DND-41 (cell line): ENCODE measurements around the gene OLR1.
"Not testable (repeated sequence)": the region's sequence is repeated elsewhere in the genome, so short reads cannot be mapped to it uniquely, and the experiment has no call there.

ENCODE experiments used
- ATAC-seq: fragments of 200-7000 bp; cut with Tn5 transposase; 3 replicates; pipeline ENCODE4 v1.9.1; 2021; ENCODE audit warnings: low read depth; ENCODE audit not compliant: insufficient read depth
- DNase-seq: peaks from one replicate; pipeline ENCODE4 v3.0.0-alpha.2; 2020
- H2AFZ ChIP-seq: 2 replicates; pipeline ENCODE4 v1.6.0; 2012; ENCODE audit warnings: low read depth, low read length
- H3K27ac ChIP-seq: 2 replicates; pipeline ENCODE4 v1.5.1; 2012; ENCODE audit warnings: low read length, inconsistent platforms
- H3K27me3 ChIP-seq: fragments of 200-600 bp; sonication (generic); 2 replicates; pipeline ENCODE4 v1.6.0; 2012; ENCODE audit warnings: low read length, mild to moderate bottlenecking, inconsistent platforms; ENCODE audit not compliant: insufficient read depth, poor library complexity
- H3K36me3 ChIP-seq: 2 replicates; pipeline ENCODE4 v1.5.1; 2012; ENCODE audit warnings: low read length, inconsistent platforms; ENCODE audit not compliant: insufficient read depth
- H3K4me1 ChIP-seq: 2 replicates; pipeline ENCODE4 v1.5.1; 2012; ENCODE audit warnings: mild to moderate bottlenecking, low read length; ENCODE audit not compliant: insufficient read depth
- H3K4me2 ChIP-seq: 2 replicates; pipeline ENCODE4 v1.6.0; 2012; ENCODE audit warnings: mild to moderate bottlenecking, moderate library complexity, low read length, inconsistent platforms; ENCODE audit not compliant: insufficient read depth
- H3K4me3 ChIP-seq, 2 experiments: fragments of 200-600 bp in 1 of 2; shearing (Covaris generic) in 1 of 2; 2 replicates each; pipeline ENCODE4 v1.5.1; 2012 to 2016; ENCODE audit warnings: inconsistent platforms in 2 of 2, low read length in 2 of 2, mild to moderate bottlenecking in 2 of 2, low read depth in 1 of 2, moderate library complexity in 1 of 2
- H3K79me2 ChIP-seq: 2 replicates; pipeline ENCODE4 v1.6.0; 2012; ENCODE audit warnings: low read length, inconsistent platforms; ENCODE audit not compliant: insufficient read depth
- H3K9ac ChIP-seq: 2 replicates; pipeline ENCODE4 v1.6.0; 2012; ENCODE audit warnings: low read depth, mild to moderate bottlenecking, inconsistent platforms, low read length, moderate library complexity
- H3K9me3 ChIP-seq: 2 replicates; pipeline ENCODE4 v1.5.1; 2012; ENCODE audit warnings: low read length, moderate library complexity, mild to moderate bottlenecking, inconsistent platforms; ENCODE audit not compliant: insufficient read depth, severe bottlenecking
- H4K20me1 ChIP-seq: 2 replicates; pipeline ENCODE4 v1.6.0; 2012; ENCODE audit warnings: low read length; ENCODE audit not compliant: insufficient read depth
- CTCF ChIP-seq: IDR thresholded peaks from 2 replicates; pipeline ENCODE4 v1.5.1; 2012; ENCODE audit warnings: borderline replicate concordance, low read length, moderate library complexity, mild to moderate bottlenecking; ENCODE audit not compliant: poor library complexity, severe bottlenecking; ENCODE audit errors: extremely low read depth
- EZH2 ChIP-seq: IDR thresholded peaks from 3 replicates; pipeline ENCODE4 v1.6.1; 2012; ENCODE audit warnings: borderline replicate concordance, low read depth, mild to moderate bottlenecking, moderate library complexity, low read length, inconsistent platforms; ENCODE audit not compliant: severe bottlenecking

Gene OLR1

GRCh38 chr12:10211101-10211939, 39.4 kb upstream of the OLR1 start:
- TF ChIP-seq CTCF (no peak), EZH2 (no peak)
- no peak overlapping the region for H2AFZ ChIP-seq
- H3K4me3 ChIP-seq: no peak overlapping the region
- no peak overlapping the region for H3K9ac ChIP-seq
- H3K79me2 ChIP-seq: no peaks in the 10 kb centered on the region
- no peak for ATAC-seq
- no peaks in the 10 kb centered on the region for H3K36me3 ChIP-seq
- no peaks in the 10 kb centered on the region for H3K9me3 ChIP-seq
- no peaks in the 10 kb centered on the region for H4K20me1 ChIP-seq
- peaks cover 10% of the 10 kb centered on the region for H3K27me3 ChIP-seq
- peaks cover 38% of the 10 kb centered on the region for H3K4me1 ChIP-seq
- no peak overlapping the region for H3K27ac ChIP-seq
- peak overlapping the region; percentile 100 for H3K4me2 ChIP-seq
- DNase-seq: no peak

- Histone ChIP-seq H4K20me1 (no peaks in the 10 kb centered on the region), H3K4me1 (peaks cover 33% of the 10 kb centered on the region), H3K9ac (no peak overlapping the region), H2AFZ (no peak overlapping the region), H3K27me3 (peaks cover 10% of the 10 kb centered on the region), H3K4me3 (no peak overlapping the region), H3K36me3 (no peaks in the 10 kb centered on the region), H3K4me2 (no peak overlapping the region), H3K27ac (no peak overlapping the region), H3K79me2 (no peaks in the 10 kb centered on the region), H3K9me3 (no peaks in the 10 kb centered on the region)
- ATAC-seq (no peak), DNase-seq (no peak)
- no peak for TF ChIP-seq EZH2
- no peak for TF ChIP-seq CTCF
These were observed 38.3 kb upstream of the OLR1 start for GRCh38 chr12:10210225-10210624.

- Histone ChIP-seq H3K4me1 (peaks cover 3% of the 10 kb centered on the region), H3K36me3 (no peaks in the 10 kb centered on the region), H3K9me3 (no peaks in the 10 kb centered on the region), H3K27me3 (no peaks in the 10 kb centered on the region), H3K79me2 (no peaks in the 10 kb centered on the region), H3K27ac (no peak overlapping the region), H3K4me2 (no peak overlapping the region), H4K20me1 (no peaks in the 10 kb centered on the region), H3K9ac (no peak overlapping the region), H2AFZ (no peak overlapping the region), H3K4me3 (no peak overlapping the region)
- no peak for ATAC-seq
- DNase-seq: no peak
- no peak for TF ChIP-seq EZH2
These were observed 35.2 kb upstream of the OLR1 start for GRCh38 chr12:10207136-10207535.

GRCh38 chr12:10205220-10205807, 33.4 kb upstream of the OLR1 start:
- Histone ChIP-seq H3K4me3 (no peak overlapping the region), H3K4me1 (no peaks in the 10 kb centered on the region), H3K27ac (no peak overlapping the region), H4K20me1 (no peaks in the 10 kb centered on the region), H3K36me3 (no peaks in the 10 kb centered on the region), H3K9ac (no peak overlapping the region), H2AFZ (no peak overlapping the region), H3K9me3 (no peaks in the 10 kb centered on the region), H3K4me2 (no peak overlapping the region), H3K79me2 (no peaks in the 10 kb centered on the region), H3K27me3 (no peaks in the 10 kb centered on the region)
- TF ChIP-seq CTCF (no peak), EZH2 (no peak)
- DNase-seq: no peak
- no peak for ATAC-seq

GRCh38 chr12:10204495-10204894, 32.6 kb upstream of the OLR1 start:
- not testable (repeated sequence) for DNase-seq, H2AFZ ChIP-seq, H3K4me2 ChIP-seq, H4K20me1 ChIP-seq, H3K9me3 ChIP-seq, H3K27me3 ChIP-seq, H3K4me3 ChIP-seq, H3K4me1 ChIP-seq, H3K79me2 ChIP-seq, H3K36me3 ChIP-seq, ATAC-seq, H3K9ac ChIP-seq, H3K27ac ChIP-seq
